ENCODE data around the gene EXOC6B.
A peak's percentile ranks its signal among the peaks of the same experiment; 100 is the strongest.

Gene EXOC6B

GRCh38 chr2:72712977-72713376 lies 112.9 kb downstream of the EXOC6B start:
- H3K27ac ChIP-seq (ENCODE audit: low read depth, low read length), result no peak overlapping the region
- H3K9ac ChIP-seq (ENCODE audit: low read length), result no peak overlapping the region
- no peaks in the 10 kb centered on the region for H3K27me3 ChIP-seq (ENCODE audit: control insufficient read depth, insufficient read depth, low read length)
- no peaks in the 10 kb centered on the region for H3K4me1 ChIP-seq (ENCODE audit: control insufficient read depth, insufficient read depth, low read length)
- no peaks in the 10 kb centered on the region for H3K36me3 ChIP-seq (ENCODE audit: control insufficient read depth, insufficient read depth, low read length)
- no peak overlapping the region for H3K4me3 ChIP-seq (ENCODE audit: low read length)

GRCh38 chr2:72712304-72712703 lies 113.5 kb downstream of the EXOC6B start:
- H3K4me1 ChIP-seq (ENCODE audit: control insufficient read depth, insufficient read depth, low read length), result no peaks in the 10 kb centered on the region
- no peak overlapping the region for H3K27ac ChIP-seq (ENCODE audit: low read depth, low read length)
- no peaks in the 10 kb centered on the region for H3K27me3 ChIP-seq (ENCODE audit: control insufficient read depth, insufficient read depth, low read length)
- no peaks in the 10 kb centered on the region for H3K36me3 ChIP-seq (ENCODE audit: control insufficient read depth, insufficient read depth, low read length)
- no peak overlapping the region for H3K4me3 ChIP-seq (ENCODE audit: low read length)
- H3K9ac ChIP-seq (ENCODE audit: low read length), result no peak overlapping the region

- Histone ChIP-seq H3K9ac (ENCODE audit: low read length) (no peak overlapping the region), H3K27ac (ENCODE audit: low read depth, low read length) (no peak overlapping the region), H3K27me3 (ENCODE audit: control insufficient read depth, insufficient read depth, low read length) (no peaks in the 10 kb centered on the region), H3K4me1 (ENCODE audit: control insufficient read depth, insufficient read depth, low read length) (no peaks in the 10 kb centered on the region), H3K36me3 (ENCODE audit: control insufficient read depth, insufficient read depth, low read length) (no peaks in the 10 kb centered on the region), H3K4me3 (ENCODE audit: low read length) (no peak overlapping the region)
Measured at GRCh38 chr2:72710418-72711152, 115.2 kb downstream of the EXOC6B start.

GRCh38 chr2:72708236-72708635 lies 117.6 kb downstream of the EXOC6B start:
- Histone ChIP-seq H3K4me1 (ENCODE audit: control insufficient read depth, insufficient read depth, low read length) (no peaks in the 10 kb centered on the region), H3K9ac (ENCODE audit: low read length) (no peak overlapping the region), H3K27me3 (ENCODE audit: control insufficient read depth, insufficient read depth, low read length) (no peaks in the 10 kb centered on the region), H3K27ac (ENCODE audit: low read depth, low read length) (no peak overlapping the region), H3K36me3 (ENCODE audit: control insufficient read depth, insufficient read depth, low read length) (no peaks in the 10 kb centered on the region), H3K4me3 (ENCODE audit: low read length) (no peak overlapping the region)

- Histone ChIP-seq H3K9ac (ENCODE audit: low read length) (no peak overlapping the region), H3K27ac (ENCODE audit: low read depth, low read length) (no peak overlapping the region), H3K4me3 (ENCODE audit: low read length) (no peak overlapping the region), H3K4me1 (ENCODE audit: control insufficient read depth, insufficient read depth, low read length) (peaks cover 8% of the 10 kb centered on the region), H3K27me3 (ENCODE audit: control insufficient read depth, insufficient read depth, low read length) (no peaks in the 10 kb centered on the region), H3K36me3 (ENCODE audit: control insufficient read depth, insufficient read depth, low read length) (no peaks in the 10 kb centered on the region)
Measured at GRCh38 chr2:72698300-72698699, 127.5 kb downstream of the EXOC6B start.

GRCh38 chr2:72696559-72696958 lies 129.3 kb downstream of the EXOC6B start:
- no peaks in the 10 kb centered on the region for H3K36me3 ChIP-seq (ENCODE audit: control insufficient read depth, insufficient read depth, low read length)
- no peak overlapping the region for H3K4me3 ChIP-seq (ENCODE audit: low read length)
- H3K9ac ChIP-seq (ENCODE audit: low read length), result no peak overlapping the region
- no peak overlapping the region for H3K27ac ChIP-seq (ENCODE audit: low read depth, low read length)
- no peaks in the 10 kb centered on the region for H3K27me3 ChIP-seq (ENCODE audit: control insufficient read depth, insufficient read depth, low read length)
- peaks cover 8% of the 10 kb centered on the region for H3K4me1 ChIP-seq (ENCODE audit: control insufficient read depth, insufficient read depth, low read length)

GRCh38 chr2:72695676-72696075 lies 130.2 kb downstream of the EXOC6B start:
- Histone ChIP-seq H3K4me1 (ENCODE audit: control insufficient read depth, insufficient read depth, low read length) (peaks cover 8% of the 10 kb centered on the region), H3K27ac (ENCODE audit: low read depth, low read length) (no peak overlapping the region), H3K27me3 (ENCODE audit: control insufficient read depth, insufficient read depth, low read length) (no peaks in the 10 kb centered on the region), H3K36me3 (ENCODE audit: control insufficient read depth, insufficient read depth, low read length) (no peaks in the 10 kb centered on the region), H3K9ac (ENCODE audit: low read length) (no peak overlapping the region), H3K4me3 (ENCODE audit: low read length) (no peak overlapping the region)

GRCh38 chr2:72694715-72695496 lies 130.9 kb downstream of the EXOC6B start:
- H3K4me3 ChIP-seq (ENCODE audit: low read length), result peak overlapping the region; percentile 38
- H3K27me3 ChIP-seq (ENCODE audit: control insufficient read depth, insufficient read depth, low read length), result no peaks in the 10 kb centered on the region
- no peaks in the 10 kb centered on the region for H3K36me3 ChIP-seq (ENCODE audit: control insufficient read depth, insufficient read depth, low read length)
- H3K9ac ChIP-seq (ENCODE audit: low read length), result no peak overlapping the region
- peak overlapping the region; percentile 28 for H3K27ac ChIP-seq (ENCODE audit: low read depth, low read length)
- peaks cover 8% of the 10 kb centered on the region for H3K4me1 ChIP-seq (ENCODE audit: control insufficient read depth, insufficient read depth, low read length)

GRCh38 chr2:72689579-72690195 lies 136.1 kb downstream of the EXOC6B start:
- Histone ChIP-seq H3K27ac (ENCODE audit: low read depth, low read length) (no peak overlapping the region), H3K27me3 (ENCODE audit: control insufficient read depth, insufficient read depth, low read length) (no peaks in the 10 kb centered on the region), H3K4me1 (ENCODE audit: control insufficient read depth, insufficient read depth, low read length) (peaks cover 6% of the 10 kb centered on the region), H3K9ac (ENCODE audit: low read length) (no peak overlapping the region), H3K36me3 (ENCODE audit: control insufficient read depth, insufficient read depth, low read length) (peaks cover 3% of the 10 kb centered on the region), H3K4me3 (ENCODE audit: low read length) (no peak overlapping the region)

GRCh38 chr2:72685638-72686213 lies 140.1 kb downstream of the EXOC6B start:
- Histone ChIP-seq H3K4me1 (ENCODE audit: control insufficient read depth, insufficient read depth, low read length) (peaks cover 2% of the 10 kb centered on the region), H3K9ac (ENCODE audit: low read length) (no peak overlapping the region), H3K27ac (ENCODE audit: low read depth, low read length) (no peak overlapping the region), H3K27me3 (ENCODE audit: control insufficient read depth, insufficient read depth, low read length) (no peaks in the 10 kb centered on the region), H3K4me3 (ENCODE audit: low read length) (no peak overlapping the region), H3K36me3 (ENCODE audit: control insufficient read depth, insufficient read depth, low read length) (peaks cover 3% of the 10 kb centered on the region)

GRCh38 chr2:72682061-72682460 lies 143.8 kb downstream of the EXOC6B start:
- H3K4me3 ChIP-seq (ENCODE audit: low read length), result no peak overlapping the region
- no peaks in the 10 kb centered on the region for H3K4me1 ChIP-seq (ENCODE audit: control insufficient read depth, insufficient read depth, low read length)
- no peak overlapping the region for H3K27ac ChIP-seq (ENCODE audit: low read depth, low read length)
- no peaks in the 10 kb centered on the region for H3K27me3 ChIP-seq (ENCODE audit: control insufficient read depth, insufficient read depth, low read length)
- H3K36me3 ChIP-seq (ENCODE audit: control insufficient read depth, insufficient read depth, low read length), result no peaks in the 10 kb centered on the region
- no peak overlapping the region for H3K9ac ChIP-seq (ENCODE audit: low read length)

Data from rectal smooth muscle tissue (tissue), 1 donor.